Measurements from ENCODE around the gene MAGED2.

GRCh38 chrX:54785901-54786300 is 21.6 kb upstream of the MAGED2 start:
- TF ChIP-seq POLR2AphosphoS5 (IDR thresholded peaks at IDR 0.05; ENCODE audit: low read depth, low read length) (no peak), TAF1 (IDR thresholded peaks at IDR 0.05; ENCODE audit: borderline replicate concordance, low read depth, low read length) (no peak), POLR2A (IDR thresholded peaks at IDR 0.05; ENCODE audit: low read depth, low read length) (no peak)
